DND-41 (cell line): Measurements from ENCODE around the gene BMPER.

Source experiments
- ATAC-seq: fragments of 200-7000 bp; cut with Tn5 transposase; 3 replicates; pipeline ENCODE4 v1.9.1; 2021; ENCODE audit warnings: low read depth; ENCODE audit not compliant: insufficient read depth
- DNase-seq: peaks from one replicate; pipeline ENCODE4 v3.0.0-alpha.2; 2020
- H2AFZ ChIP-seq: 2 replicates; pipeline ENCODE4 v1.6.0; 2012; ENCODE audit warnings: low read depth, low read length
- H3K27ac ChIP-seq: 2 replicates; pipeline ENCODE4 v1.5.1; 2012; ENCODE audit warnings: low read length, inconsistent platforms
- H3K27me3 ChIP-seq: fragments of 200-600 bp; sonication (generic); 2 replicates; pipeline ENCODE4 v1.6.0; 2012; ENCODE audit warnings: low read length, mild to moderate bottlenecking, inconsistent platforms; ENCODE audit not compliant: insufficient read depth, poor library complexity
- H3K36me3 ChIP-seq: 2 replicates; pipeline ENCODE4 v1.5.1; 2012; ENCODE audit warnings: low read length, inconsistent platforms; ENCODE audit not compliant: insufficient read depth
- H3K4me1 ChIP-seq: 2 replicates; pipeline ENCODE4 v1.5.1; 2012; ENCODE audit warnings: mild to moderate bottlenecking, low read length; ENCODE audit not compliant: insufficient read depth
- H3K4me2 ChIP-seq: 2 replicates; pipeline ENCODE4 v1.6.0; 2012; ENCODE audit warnings: mild to moderate bottlenecking, moderate library complexity, low read length, inconsistent platforms; ENCODE audit not compliant: insufficient read depth
- H3K4me3 ChIP-seq, 2 experiments: fragments of 200-600 bp in 1 of 2; shearing (Covaris generic) in 1 of 2; 2 replicates each; pipeline ENCODE4 v1.5.1; 2012 to 2016; ENCODE audit warnings: inconsistent platforms in 2 of 2, low read length in 2 of 2, mild to moderate bottlenecking in 2 of 2, low read depth in 1 of 2, moderate library complexity in 1 of 2
- H3K79me2 ChIP-seq: 2 replicates; pipeline ENCODE4 v1.6.0; 2012; ENCODE audit warnings: low read length, inconsistent platforms; ENCODE audit not compliant: insufficient read depth
- H3K9ac ChIP-seq: 2 replicates; pipeline ENCODE4 v1.6.0; 2012; ENCODE audit warnings: low read depth, mild to moderate bottlenecking, inconsistent platforms, low read length, moderate library complexity
- H3K9me3 ChIP-seq: 2 replicates; pipeline ENCODE4 v1.5.1; 2012; ENCODE audit warnings: low read length, moderate library complexity, mild to moderate bottlenecking, inconsistent platforms; ENCODE audit not compliant: insufficient read depth, severe bottlenecking
- H4K20me1 ChIP-seq: 2 replicates; pipeline ENCODE4 v1.6.0; 2012; ENCODE audit warnings: low read length; ENCODE audit not compliant: insufficient read depth
- EZH2 ChIP-seq: IDR thresholded peaks from 3 replicates; pipeline ENCODE4 v1.6.1; 2012; ENCODE audit warnings: borderline replicate concordance, low read depth, mild to moderate bottlenecking, moderate library complexity, low read length, inconsistent platforms; ENCODE audit not compliant: severe bottlenecking
- TF ChIP-seq, protein P1 (sequence below): IDR thresholded peaks from 2 replicates; pipeline ENCODE4 v1.5.1; 2012; ENCODE audit warnings: borderline replicate concordance, low read length, moderate library complexity, mild to moderate bottlenecking; ENCODE audit not compliant: poor library complexity, severe bottlenecking; ENCODE audit errors: extremely low read depth

The BMPER gene

DNA sequence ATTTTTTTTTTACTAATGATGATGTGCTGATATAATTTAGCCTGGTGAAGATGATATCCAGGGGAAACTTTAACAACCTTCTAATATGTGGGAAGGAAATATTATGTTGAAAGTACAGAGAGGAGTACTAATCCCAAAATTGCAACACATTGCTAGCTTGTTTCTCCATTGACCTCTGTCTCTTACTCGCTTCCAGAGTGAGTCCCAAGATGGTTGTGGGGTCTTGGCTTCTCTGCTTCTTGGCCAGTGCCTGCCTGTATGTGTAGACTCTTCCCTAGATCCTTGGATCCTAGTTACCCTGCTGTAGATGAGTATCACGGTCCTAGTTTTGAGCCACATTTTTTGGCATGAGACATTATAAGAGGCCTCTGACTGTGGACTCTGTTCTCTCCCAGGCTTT lies 17.5 kb downstream of the BMPER start:
- no peaks in the 10 kb centered on the region for H3K4me1 ChIP-seq
- no peaks in the 10 kb centered on the region for H3K79me2 ChIP-seq
- no peak overlapping the region for H3K9ac ChIP-seq
- DNase-seq: no peak
- no peak overlapping the region for H2AFZ ChIP-seq
- H3K4me2 ChIP-seq: no peak overlapping the region
- no peak overlapping the region for H3K27ac ChIP-seq
- no peak for ATAC-seq
- no peaks in the 10 kb centered on the region for H3K36me3 ChIP-seq
- H4K20me1 ChIP-seq: no peaks in the 10 kb centered on the region
- H3K27me3 ChIP-seq: no peaks in the 10 kb centered on the region
- no peaks in the 10 kb centered on the region for H3K9me3 ChIP-seq
- TF ChIP-seq EZH2: no peak
- TF ChIP-seq, protein P1, sequence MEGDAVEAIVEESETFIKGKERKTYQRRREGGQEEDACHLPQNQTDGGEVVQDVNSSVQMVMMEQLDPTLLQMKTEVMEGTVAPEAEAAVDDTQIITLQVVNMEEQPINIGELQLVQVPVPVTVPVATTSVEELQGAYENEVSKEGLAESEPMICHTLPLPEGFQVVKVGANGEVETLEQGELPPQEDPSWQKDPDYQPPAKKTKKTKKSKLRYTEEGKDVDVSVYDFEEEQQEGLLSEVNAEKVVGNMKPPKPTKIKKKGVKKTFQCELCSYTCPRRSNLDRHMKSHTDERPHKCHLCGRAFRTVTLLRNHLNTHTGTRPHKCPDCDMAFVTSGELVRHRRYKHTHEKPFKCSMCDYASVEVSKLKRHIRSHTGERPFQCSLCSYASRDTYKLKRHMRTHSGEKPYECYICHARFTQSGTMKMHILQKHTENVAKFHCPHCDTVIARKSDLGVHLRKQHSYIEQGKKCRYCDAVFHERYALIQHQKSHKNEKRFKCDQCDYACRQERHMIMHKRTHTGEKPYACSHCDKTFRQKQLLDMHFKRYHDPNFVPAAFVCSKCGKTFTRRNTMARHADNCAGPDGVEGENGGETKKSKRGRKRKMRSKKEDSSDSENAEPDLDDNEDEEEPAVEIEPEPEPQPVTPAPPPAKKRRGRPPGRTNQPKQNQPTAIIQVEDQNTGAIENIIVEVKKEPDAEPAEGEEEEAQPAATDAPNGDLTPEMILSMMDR: no peak
- H3K4me3 ChIP-seq: no peak overlapping the region

DNA sequence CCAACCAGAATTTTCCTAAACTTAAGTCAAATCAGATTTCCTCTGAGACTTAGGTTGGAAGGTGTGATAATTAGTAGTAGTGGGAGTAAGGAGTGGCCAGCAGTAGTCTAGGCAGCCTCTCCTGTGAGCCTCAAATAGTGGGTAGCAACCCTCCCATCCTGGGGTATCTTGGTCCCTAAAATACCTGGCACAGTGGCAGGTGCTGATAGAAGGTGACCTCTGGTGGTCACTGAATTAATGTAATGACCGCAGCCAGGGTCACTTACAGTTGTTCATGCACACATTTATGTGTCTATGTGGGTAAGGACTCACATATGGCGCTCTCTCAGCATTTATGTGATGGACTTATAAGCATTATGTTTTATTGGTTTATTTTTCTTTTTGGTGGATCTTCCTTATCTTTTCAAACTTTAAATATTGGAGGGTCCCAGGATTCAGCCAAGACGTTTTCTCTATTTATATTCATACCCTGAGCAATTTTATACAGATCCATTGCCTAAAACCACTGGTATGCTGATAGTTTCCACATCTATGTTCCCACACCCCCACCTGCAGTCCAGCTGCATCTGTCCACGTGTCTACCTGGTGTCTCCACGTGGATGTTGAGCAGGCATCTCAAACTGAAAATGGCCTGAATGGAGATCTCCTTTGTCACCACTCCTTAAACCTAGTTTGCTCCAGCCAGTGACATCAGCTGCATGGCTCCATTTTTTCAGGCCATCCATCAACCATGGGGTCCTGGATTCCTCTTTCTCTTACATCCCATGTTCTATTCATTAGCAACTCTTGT lies 18.3 kb downstream of the BMPER start:
- H3K4me2 ChIP-seq: no peak overlapping the region
- H3K27me3 ChIP-seq: no peaks in the 10 kb centered on the region
- H3K9ac ChIP-seq: no peak overlapping the region
- no peaks in the 10 kb centered on the region for H3K36me3 ChIP-seq
- no peak for ATAC-seq
- no peak overlapping the region for H3K27ac ChIP-seq
- no peaks in the 10 kb centered on the region for H4K20me1 ChIP-seq
- no peak overlapping the region for H3K4me3 ChIP-seq
- no peak overlapping the region for H2AFZ ChIP-seq
- no peaks in the 10 kb centered on the region for H3K79me2 ChIP-seq
- no peaks in the 10 kb centered on the region for H3K4me1 ChIP-seq
- no peaks in the 10 kb centered on the region for H3K9me3 ChIP-seq
- DNase-seq: no peak
- TF ChIP-seq, protein P1: no peak

DNA sequence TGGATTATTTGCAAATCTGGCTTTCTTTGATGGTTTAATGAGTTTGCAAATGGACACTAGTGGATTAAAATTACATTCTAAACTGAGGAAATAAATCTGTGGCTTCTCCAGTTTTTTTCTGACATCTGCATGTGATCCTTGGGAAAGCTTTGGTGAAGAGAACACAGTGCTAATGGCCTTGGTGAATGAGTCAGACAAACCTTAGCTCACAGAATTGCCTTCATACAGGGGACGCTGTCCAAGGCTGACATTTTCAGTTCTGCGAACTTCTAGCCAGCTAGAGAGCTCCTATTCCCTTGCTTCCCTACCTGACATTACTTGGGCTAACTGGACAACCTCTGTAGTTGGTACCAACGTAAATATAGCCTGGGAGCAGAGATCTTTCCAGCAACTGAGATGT lies 21.2 kb downstream of the BMPER start:
- DNase-seq (no peak), ATAC-seq (no peak)
- TF ChIP-seq EZH2: no peak
- TF ChIP-seq, protein P1: no peak
- Histone ChIP-seq H2AFZ (no peak overlapping the region), H3K9ac (no peak overlapping the region), H3K79me2 (no peaks in the 10 kb centered on the region), H3K9me3 (no peaks in the 10 kb centered on the region), H3K4me2 (no peak overlapping the region), H3K36me3 (no peaks in the 10 kb centered on the region), H3K4me3 (no peak overlapping the region), H3K27me3 (no peaks in the 10 kb centered on the region), H3K27ac (no peak overlapping the region), H3K4me1 (no peaks in the 10 kb centered on the region), H4K20me1 (no peaks in the 10 kb centered on the region)

DNA sequence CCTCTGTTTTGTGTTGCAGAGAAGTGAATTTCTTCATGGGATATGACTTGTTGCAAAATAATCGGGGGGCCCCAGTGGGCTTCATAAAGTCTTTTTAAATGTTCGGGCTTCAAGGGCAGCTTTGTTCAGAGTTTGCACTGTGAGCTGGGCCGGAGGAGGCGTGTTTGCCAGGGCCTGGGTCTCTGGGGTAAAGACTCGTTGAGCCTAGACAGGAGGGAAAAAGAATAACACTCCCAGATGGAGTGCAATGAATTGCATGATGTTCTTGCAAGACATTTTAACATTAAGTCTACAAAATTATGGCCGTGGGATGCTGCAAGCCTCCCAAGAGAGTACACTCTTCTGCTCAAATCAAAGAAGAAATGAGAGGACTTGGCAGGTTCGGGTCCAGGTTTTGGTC lies 23.6 kb downstream of the BMPER start:
- H4K20me1 ChIP-seq: no peaks in the 10 kb centered on the region
- no peak overlapping the region for H3K27ac ChIP-seq
- TF ChIP-seq, protein P1: no peak
- no peak for TF ChIP-seq EZH2
- H3K79me2 ChIP-seq: no peaks in the 10 kb centered on the region
- no peak overlapping the region for H2AFZ ChIP-seq
- peaks cover 3% of the 10 kb centered on the region; the same call in 1 of the 2 replicates for H3K4me1 ChIP-seq
- H3K36me3 ChIP-seq: no peaks in the 10 kb centered on the region
- H3K9ac ChIP-seq: no peak overlapping the region
- no peak overlapping the region for H3K4me2 ChIP-seq
- H3K27me3 ChIP-seq: no peaks in the 10 kb centered on the region
- H3K9me3 ChIP-seq: no peaks in the 10 kb centered on the region
- ATAC-seq (no peak), DNase-seq (no peak)
- H3K4me3 ChIP-seq: no peak overlapping the region
